GM10266 (cell line): Measurements from ENCODE around the gene TWF1.
A peak's percentile ranks its signal among the peaks of the same experiment; 100 is the strongest.
"Not testable (repeated sequence)": the region's sequence is repeated elsewhere in the genome, so short reads cannot be mapped to it uniquely, and the experiment has no call there.

Source experiments
- DNase-seq: peaks from one replicate; pipeline ENCODE4 v3.0.0; 2012; ENCODE audit errors: extremely low spot score
- TF ChIP-seq, protein P1 (sequence below): IDR thresholded peaks from 2 replicates; pipeline ENCODE4 v1.5.1; 2012; ENCODE audit warnings: mild to moderate bottlenecking, low read depth; ENCODE audit not compliant: control insufficient read depth, insufficient read depth; ENCODE audit errors: missing control alignments

TWF1 gene

DNA sequence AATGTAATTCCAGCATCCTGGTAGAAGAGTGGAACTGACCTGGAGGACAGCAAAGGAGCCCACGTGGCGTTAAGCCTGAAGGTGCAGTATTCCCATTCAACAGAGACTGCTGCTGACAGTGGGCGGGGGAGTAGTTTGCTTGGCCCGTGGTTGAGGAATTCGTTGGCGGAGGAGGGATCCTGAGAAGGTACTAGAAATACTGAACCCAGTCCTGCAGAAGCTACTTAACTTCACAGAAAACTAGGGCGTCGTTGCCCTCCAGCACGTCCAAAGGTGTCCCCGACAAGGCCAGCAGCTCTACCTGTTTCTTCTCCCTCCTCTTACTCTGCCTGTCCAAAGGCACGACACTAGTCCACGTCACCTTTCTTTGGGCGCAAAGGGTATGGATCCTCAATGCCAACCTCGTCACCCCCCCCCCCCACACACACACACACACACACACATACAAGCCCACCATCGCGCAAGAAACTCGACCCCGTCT lies 47.8 kb downstream of the TWF1 start:
- DNase-seq: peak; percentile 10
- TF ChIP-seq, protein P1, sequence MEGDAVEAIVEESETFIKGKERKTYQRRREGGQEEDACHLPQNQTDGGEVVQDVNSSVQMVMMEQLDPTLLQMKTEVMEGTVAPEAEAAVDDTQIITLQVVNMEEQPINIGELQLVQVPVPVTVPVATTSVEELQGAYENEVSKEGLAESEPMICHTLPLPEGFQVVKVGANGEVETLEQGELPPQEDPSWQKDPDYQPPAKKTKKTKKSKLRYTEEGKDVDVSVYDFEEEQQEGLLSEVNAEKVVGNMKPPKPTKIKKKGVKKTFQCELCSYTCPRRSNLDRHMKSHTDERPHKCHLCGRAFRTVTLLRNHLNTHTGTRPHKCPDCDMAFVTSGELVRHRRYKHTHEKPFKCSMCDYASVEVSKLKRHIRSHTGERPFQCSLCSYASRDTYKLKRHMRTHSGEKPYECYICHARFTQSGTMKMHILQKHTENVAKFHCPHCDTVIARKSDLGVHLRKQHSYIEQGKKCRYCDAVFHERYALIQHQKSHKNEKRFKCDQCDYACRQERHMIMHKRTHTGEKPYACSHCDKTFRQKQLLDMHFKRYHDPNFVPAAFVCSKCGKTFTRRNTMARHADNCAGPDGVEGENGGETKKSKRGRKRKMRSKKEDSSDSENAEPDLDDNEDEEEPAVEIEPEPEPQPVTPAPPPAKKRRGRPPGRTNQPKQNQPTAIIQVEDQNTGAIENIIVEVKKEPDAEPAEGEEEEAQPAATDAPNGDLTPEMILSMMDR: no peak

DNA sequence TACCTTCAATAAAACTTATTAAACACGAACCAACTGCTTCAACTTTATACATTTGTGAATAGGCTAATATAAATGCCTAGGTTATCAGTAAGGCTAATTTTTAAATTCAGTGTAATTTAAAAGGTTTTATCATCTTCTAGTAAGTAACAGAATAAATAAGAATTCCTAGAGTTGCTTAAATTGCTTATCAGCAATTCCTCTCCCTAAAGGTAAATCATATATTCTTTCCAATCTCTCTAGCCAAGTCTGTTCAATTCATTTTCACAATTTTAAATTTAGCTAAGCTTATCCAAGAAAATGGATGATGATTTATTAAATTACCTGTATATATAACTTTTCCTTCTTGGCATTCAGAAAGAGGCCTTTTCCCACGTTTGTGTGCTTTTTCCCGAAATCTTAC lies 52.1 kb downstream of the TWF1 start:
- DNase-seq: no peak
- TF ChIP-seq, protein P1: no peak

DNA sequence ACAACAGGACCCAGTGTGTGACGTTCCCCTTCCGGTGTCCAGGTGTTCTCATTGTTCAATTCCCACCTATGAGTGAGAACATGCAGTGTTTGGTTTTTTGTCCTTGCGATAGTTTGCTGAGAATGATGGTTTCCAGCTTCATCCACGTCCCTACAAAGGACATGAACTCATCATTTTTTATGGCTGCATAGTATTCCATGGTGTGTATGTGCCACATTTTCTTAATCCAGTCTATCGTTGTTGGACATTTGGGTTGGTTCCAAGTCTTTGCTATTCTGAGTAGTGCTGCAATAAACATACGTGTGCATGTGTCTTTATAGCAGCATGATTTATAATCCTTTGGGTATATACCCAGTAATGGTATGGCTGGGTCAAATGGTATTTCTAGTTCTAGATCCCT lies 54.8 kb downstream of the TWF1 start:
- DNase-seq: not testable (repeated sequence)

DNA sequence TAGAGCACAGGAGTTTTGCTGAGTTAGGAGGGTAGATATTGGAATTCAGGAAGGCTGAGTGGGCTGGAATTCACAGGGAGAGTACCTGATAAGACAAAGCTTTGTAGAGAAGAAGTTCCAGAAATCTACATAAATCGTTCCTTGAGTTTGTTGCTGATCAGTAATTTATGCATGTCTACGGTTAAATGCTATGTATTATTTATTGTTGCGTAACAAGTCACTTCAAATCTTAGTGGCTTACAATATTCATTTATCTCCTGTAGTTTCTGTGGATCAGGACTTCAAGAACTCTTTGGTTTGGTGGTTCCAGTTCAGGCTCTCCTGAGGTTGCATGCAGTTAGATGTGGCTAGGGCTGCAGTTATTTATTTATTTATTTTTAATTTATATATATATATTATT lies 55.3 kb downstream of the TWF1 start:
- DNase-seq: no peak
- TF ChIP-seq, protein P1: no peak

DNA sequence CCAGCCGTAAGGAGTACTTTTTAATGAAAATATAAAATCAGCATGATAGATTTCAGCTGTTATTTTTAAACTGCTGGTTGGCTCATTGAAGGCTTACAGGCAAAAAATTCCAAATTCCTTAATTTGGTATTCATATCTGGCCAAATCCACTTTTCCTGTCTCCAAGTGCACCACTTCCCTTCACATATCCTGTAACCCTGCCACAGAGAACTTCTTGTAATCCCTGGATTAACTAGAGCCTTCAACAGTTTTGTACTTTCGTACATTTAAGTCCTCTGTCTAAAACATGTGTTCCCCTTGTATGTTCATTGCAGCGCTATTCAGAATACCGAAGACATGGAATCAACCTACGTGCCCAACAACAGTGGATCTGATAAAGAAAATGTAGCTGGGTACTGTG lies 57.1 kb downstream of the TWF1 start:
- no peak for DNase-seq
- TF ChIP-seq, protein P1: no peak

DNA sequence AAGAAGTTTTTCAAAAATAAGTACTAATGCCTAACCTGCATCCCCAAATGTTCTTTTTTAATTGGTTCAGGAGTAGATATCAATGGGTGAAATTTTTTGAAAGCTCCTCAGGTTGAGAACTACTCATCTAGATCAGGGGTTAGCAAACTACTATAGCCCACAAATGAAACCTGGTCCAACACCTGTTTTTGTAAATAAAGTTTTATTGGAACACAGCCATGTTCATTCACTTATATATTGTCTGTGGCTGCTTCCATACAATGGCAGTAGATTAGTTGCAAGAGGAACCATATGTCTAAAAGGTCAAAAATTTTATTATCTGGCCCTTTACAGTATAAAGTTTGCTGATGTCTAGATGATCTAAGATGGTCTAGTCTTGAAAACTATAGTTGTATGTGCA lies 61.3 kb downstream of the TWF1 start:
- DNase-seq: no peak
- TF ChIP-seq, protein P1: no peak
